GM12878 (cell line): ENCODE measurements around the gene KRTAP10-2. TPM values are rescaled to one million over a fixed set of nuclear protein-coding genes. Genes with fewer than 3 reads are reported as not detected.

Experiments
- ATAC-seq: fragments of 200-7000 bp; cut with Tn5 transposase; 3 replicates; pipeline ENCODE4 v1.9.1; 2020; ENCODE audit warnings: mild to moderate bottlenecking, moderate library complexity
- BruUV-seq: library from RNA; stranded (reverse); fragments of 400-500 nt; replicated peaks from 2 replicates; lab custom pipeline; 2021; lab: Mats Ljungman, UMichigan
- CTCF ChIA-PET: fragments of 300-600 bp; sonication (Branson Sonifier 250); formaldehyde crosslinking; extraction: SDS; loops from one replicate; lab custom pipeline; 2021; ENCODE audit warnings: inconsistent platforms; lab: Yijun Ruan, JAX
- POLR2A ChIA-PET: fragments of 350-600 bp; formaldehyde crosslinking; extraction: SDS; loops from one replicate; lab custom pipeline; 2021; ENCODE audit warnings: inconsistent platforms; lab: Charles Lee
- RAD21 ChIA-PET: fragments of 300-600 bp; sonication (Branson Sonifier 250); formaldehyde crosslinking; loops from one replicate; lab custom pipeline; 2023; ENCODE audit warnings: antibody characterized with exemption; ENCODE audit not compliant: unreplicated experiment; lab: Charles Lee
- SMC1A ChIA-PET: fragments of 300-600 bp; sonication (Branson Sonifier 250); formaldehyde crosslinking; loops from one replicate; lab custom pipeline; 2023; ENCODE audit not compliant: unreplicated experiment, uncharacterized antibody; lab: Charles Lee
- DNase-seq: peaks from one replicate; pipeline ENCODE4 v3.0.0-alpha.2; 2011; ENCODE audit warnings: low read depth, low spot score
- FAIRE-seq: peaks from 3 replicates; lab custom pipeline; 2011; peaks lifted over from hg19 to GRCh38; lab: Jason Lieb, UNC
- H2AFZ ChIP-seq: 2 replicates; pipeline ENCODE4 v1.6.0; 2011; ENCODE audit warnings: low read depth, low read length, control low read depth; ENCODE audit not compliant: control insufficient read depth
- H3K27ac ChIP-seq: 2 replicates; pipeline ENCODE4 v1.5.1; 2011; ENCODE audit warnings: control low read depth; ENCODE audit not compliant: control insufficient read depth, insufficient read depth
- H3K27me3 ChIP-seq, 2 experiments: replicated peaks in 1 of 2; 2 replicates each; pipeline versions ENCODE4 v1.6.0 to v1.6.1; 2011; ENCODE audit warnings: low read length in 1 of 2; ENCODE audit not compliant: control insufficient read depth in 2 of 2, insufficient read depth in 2 of 2
- H3K36me3 ChIP-seq, 2 experiments: 2 replicates each; pipeline ENCODE4 v1.5.1; 2011; ENCODE audit warnings: low read length in 1 of 2; ENCODE audit not compliant: control insufficient read depth in 2 of 2, insufficient read depth in 2 of 2
- H3K4me1 ChIP-seq: 2 replicates; pipeline ENCODE4 v1.6.1; 2011; ENCODE audit warnings: mild to moderate bottlenecking, low read length, moderate library complexity, mixed read lengths; ENCODE audit not compliant: control insufficient read depth, insufficient read depth
- H3K4me2 ChIP-seq: 2 replicates; pipeline ENCODE4 v1.6.0; 2011; ENCODE audit warnings: control low read depth; ENCODE audit not compliant: control insufficient read depth, insufficient read depth
- H3K4me3 ChIP-seq: fragments of 200-600 bp; sonication (generic); 2 replicates; pipeline ENCODE4 v1.5.1; 2016
- H3K79me2 ChIP-seq: 2 replicates; pipeline ENCODE4 v1.6.0; 2011; ENCODE audit warnings: low read length; ENCODE audit not compliant: control insufficient read depth, insufficient read depth
- H3K9ac ChIP-seq: 2 replicates; pipeline ENCODE4 v1.8.0; 2011; ENCODE audit warnings: low read length, control low read depth, mixed read lengths; ENCODE audit not compliant: control insufficient read depth, insufficient read depth
- H3K9me3 ChIP-seq: replicated peaks from 3 replicates; pipeline ENCODE4 v1.5.1; 2011; ENCODE audit warnings: mild to moderate bottlenecking, low read length; ENCODE audit not compliant: control insufficient read depth, insufficient read depth
- H4K20me1 ChIP-seq: 2 replicates; pipeline ENCODE4 v1.6.0; 2011; ENCODE audit not compliant: control insufficient read depth, insufficient read depth
- BRCA1 ChIP-seq: IDR thresholded peaks from 2 replicates; pipeline ENCODE4 v1.6.1; 2011; ENCODE audit warnings: low read depth, low read length, improper control_type of control experiment
- EGR1 ChIP-seq, 2 experiments: IDR thresholded peaks; 1 replicate in 1 of 2; 2 replicates in 1 of 2; pipeline ENCODE4 v1.6.1; 2011 to 2012; ENCODE audit warnings: low read depth in 2 of 2, low read length in 2 of 2, borderline replicate concordance in 1 of 2, mild to moderate bottlenecking in 1 of 2, moderate library complexity in 1 of 2
- ESRRA ChIP-seq: IDR thresholded peaks from 2 replicates; pipeline ENCODE4 v1.6.1; 2012; ENCODE audit warnings: mild to moderate bottlenecking, low read length, improper control_type of control experiment
- GABPA ChIP-seq: IDR thresholded peaks from 2 replicates; pipeline ENCODE4 v1.6.1; 2014; ENCODE audit warnings: antibody characterized with exemption, low read depth, mild to moderate bottlenecking, inconsistent platforms
- HDAC6 ChIP-seq: fragments of 200-600 bp; sonication (generic); IDR thresholded peaks from one replicate; pipeline ENCODE4 v1.8.0; 2017; ENCODE audit warnings: antibody characterized with exemption; ENCODE audit not compliant: unreplicated experiment
- HDGF ChIP-seq: fragments of 450-650 bp; IDR thresholded peaks from 2 replicates; pipeline ENCODE4 v1.6.1; 2016; ENCODE audit warnings: antibody characterized with exemption
- IKZF1 ChIP-seq: fragments of 450-650 bp; conservative IDR thresholded peaks from 2 replicates; pipeline ENCODE4 v1.6.1; 2017; ENCODE audit warnings: antibody characterized with exemption, mild to moderate bottlenecking
- JUND ChIP-seq: IDR thresholded peaks from 2 replicates; pipeline ENCODE4 v1.6.1; 2012; ENCODE audit warnings: low read depth, mild to moderate bottlenecking, low read length, improper control_type of control experiment, moderate library complexity
- MEF2B ChIP-seq: fragments of 450-650 bp; IDR thresholded peaks from 2 replicates; pipeline ENCODE4 v1.6.1; 2018; ENCODE audit warnings: mild to moderate bottlenecking, moderate library complexity; ENCODE audit not compliant: partially characterized antibody, poor library complexity, severe bottlenecking
- NFIC ChIP-seq: IDR thresholded peaks from 2 replicates; pipeline ENCODE4 v1.6.1; 2012; ENCODE audit warnings: low read depth, mild to moderate bottlenecking, inconsistent platforms, low read length, moderate library complexity
- POLR2A ChIP-seq: IDR thresholded peaks from 2 replicates; pipeline ENCODE4 v1.6.1; 2011; ENCODE audit warnings: low read depth, mild to moderate bottlenecking, low read length
- SPI1 ChIP-seq: IDR thresholded peaks from 2 replicates; pipeline ENCODE4 v1.6.1; 2011; ENCODE audit warnings: low read depth, mild to moderate bottlenecking, low read length, moderate library complexity, borderline replicate concordance; ENCODE audit not compliant: insufficient read depth
- ZNF274 ChIP-seq: IDR thresholded peaks from one replicate; pipeline ENCODE4 v1.8.0; 2011; ENCODE audit not compliant: insufficient read length, insufficient read depth
- WGBS: methylation state at CpG from one replicate; pipeline ENCODE4 v1.1.6; 2016; ENCODE audit warnings: low lambda C conversion rate; ENCODE audit not compliant: insufficient replicate concordance, insufficient coverage; ENCODE audit errors: missing lambda C conversion rate; 5-methylcytosine and 5-hydroxymethylcytosine counted together
- in situ Hi-C: fragments of 300-500 bp; cut with MboI; formaldehyde crosslinking; loops from 9 replicates; pipeline ENCODE4 v1.14.3; 2018; ENCODE audit warnings: mixed read lengths
- intact Hi-C: fragments of 100-400 bp; cut with micrococcal nuclease; formaldehyde crosslinking; loops from one replicate; pipeline ENCODE4 v1.14.2; 2022; ENCODE audit not compliant: unreplicated experiment
- polyA plus RNA-seq, 11 experiments: library from polyadenylated mRNA; depleted of rRNA in 4 of 11; unstranded in 6 of 11; stranded (reverse) in 5 of 11; fragments of >200 nt; fragmentation: Nextera tagmentation in 4 of 11; fragmentation: Illumina TruSeq in 1 of 11; extraction: Ambion mirVana in 4 of 11; extraction: Trizol in 1 of 11; gene quantifications; 1 replicate in 1 of 11; 2 replicates in 10 of 11; pipeline versions ENCODE4 v1.2.1 to v1.2.3, GENCODE V29; 2011 to 2016; ENCODE audit warnings: inconsistent platforms in 2 of 11, missing spikeins in 2 of 11, low read depth in 1 of 11
- total RNA-seq, 4 experiments: library from RNA; depleted of rRNA in 3 of 4; stranded (reverse); fragments of >200 nt in 3 of 4; fragmentation: Illumina TruSeq in 1 of 4; extraction: Trizol in 1 of 4; gene quantifications; 2 replicates each; pipeline versions ENCODE4 v1.2.1 to v1.2.3, GENCODE V29; 2013 to 2021
- TF ChIP-seq, protein P1 (sequence below): fragments of 450-650 bp; IDR thresholded peaks from 2 replicates; pipeline ENCODE4 v1.6.1; 2016; ENCODE audit warnings: mild to moderate bottlenecking
- TF ChIP-seq, protein P2 (sequence below): fragments of 450-650 bp; IDR thresholded peaks from 2 replicates; pipeline ENCODE4 v1.6.1; 2018; ENCODE audit warnings: borderline replicate concordance, mild to moderate bottlenecking; ENCODE audit not compliant: partially characterized antibody

KRTAP10-2 gene
- total and polyA plus RNA-seq, 10 of the 15 experiments (the other 5 are each of a cell fraction or from before 2014, with no cell fraction given), result not detected

DNA sequence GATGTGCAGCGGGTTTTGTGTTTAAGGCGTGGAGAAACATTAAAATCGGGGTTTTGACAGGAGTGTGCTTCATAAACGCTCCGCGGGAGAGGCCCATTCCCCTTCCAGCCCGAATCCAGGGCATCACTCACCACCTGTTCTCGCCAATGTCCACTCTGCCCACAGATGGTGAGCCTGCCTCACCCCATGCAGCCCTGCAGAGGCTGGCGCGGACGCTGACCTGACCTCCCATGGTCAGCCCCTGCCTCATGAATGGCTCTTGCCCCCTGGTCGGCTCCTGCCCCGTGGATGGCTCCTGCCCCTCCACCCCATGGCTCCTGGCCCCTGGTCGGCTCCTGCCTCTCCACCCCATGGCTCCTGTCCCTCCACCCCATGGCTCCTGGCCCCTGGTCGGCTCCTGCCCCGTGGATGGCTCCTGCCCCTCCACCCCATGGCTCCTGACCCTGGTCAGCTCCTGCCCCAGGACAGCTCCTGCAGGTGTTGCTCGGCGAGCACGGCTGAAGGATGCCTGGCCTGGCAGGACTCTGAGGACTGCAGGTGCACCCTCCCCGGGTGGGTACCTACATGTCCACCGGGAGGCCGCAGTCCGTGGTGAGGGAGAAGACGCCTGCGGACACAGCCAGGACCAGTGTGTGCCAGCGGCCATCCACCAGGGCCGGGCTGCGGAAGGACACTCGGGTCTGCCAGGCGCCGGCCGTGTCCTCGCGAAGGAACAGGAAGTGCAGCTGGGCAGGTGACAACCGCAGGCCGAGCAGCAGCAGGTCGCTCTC is 18.0 kb downstream of the KRTAP10-2 start:
- H3K79me2 ChIP-seq, result no peaks in the 10 kb centered on the region
- no TSS peak for BruUV-seq
- intact Hi-C loops (no loop called here), in situ Hi-C loops (no loop called here)
- H3K4me3 ChIP-seq, result no peak overlapping the region
- H3K36me3 ChIP-seq, result no peaks in the 10 kb centered on the region
- no peaks in the 10 kb centered on the region for H4K20me1 ChIP-seq
- no peak overlapping the region for H3K9ac ChIP-seq
- H3K27me3 ChIP-seq, result no peaks in the 10 kb centered on the region
- ChIA-PET POLR2A (no interaction called here), CTCF (no interaction called here), SMC1A (no interaction called here), RAD21 (no interaction called here)
- no peak for DNase-seq
- H3K4me2 ChIP-seq, result no peak overlapping the region
- no peak for TF ChIP-seq ZNF274
- TF ChIP-seq ESRRA, result no peak
- TF ChIP-seq IKZF1, result no peak
- TF ChIP-seq BRCA1, result no peak
- no peak for TF ChIP-seq HDAC6
- TF ChIP-seq HDGF, result no peak
- FAIRE-seq, result no peak
- H3K27ac ChIP-seq, result no peak overlapping the region
- H3K4me1 ChIP-seq, result no peaks in the 10 kb centered on the region
- 66% methylated on average over 35 of the region's 37 CpGs for WGBS
- no peaks in the 10 kb centered on the region; the same call in 2 of the 3 replicates for H3K9me3 ChIP-seq
- H2AFZ ChIP-seq, result no peak overlapping the region
- no peak for ATAC-seq

DNA sequence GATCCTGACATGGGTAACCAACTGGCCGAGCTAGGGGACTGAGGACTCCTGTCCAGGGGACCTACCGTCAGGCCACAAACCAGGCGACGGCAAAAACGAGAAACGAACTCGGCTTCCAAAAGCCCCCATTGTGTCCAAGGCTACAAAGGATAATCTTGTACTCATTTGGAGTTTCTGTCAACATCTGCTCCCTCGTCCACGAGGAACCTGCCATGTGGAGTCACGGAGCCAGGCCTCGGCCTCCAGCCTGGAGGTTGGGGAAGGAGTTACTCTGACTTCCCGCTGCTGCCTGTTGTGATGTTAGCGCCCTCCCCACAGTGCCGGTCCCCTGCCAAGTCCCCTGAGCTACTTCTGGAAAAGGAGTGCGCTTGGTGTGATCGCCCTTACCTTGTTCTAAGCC is 18.6 kb downstream of the KRTAP10-2 start:
- POLR2A ChIA-PET, result no interaction called here
- intact Hi-C loops (no loop called here), in situ Hi-C loops (no loop called here)
- Histone ChIP-seq H3K4me2 (no peak overlapping the region), H2AFZ (no peak overlapping the region), H3K27ac (no peak overlapping the region), H3K79me2 (no peaks in the 10 kb centered on the region), H4K20me1 (no peaks in the 10 kb centered on the region), H3K9me3 (no peaks in the 10 kb centered on the region; the same call in 2 of the 3 replicates), H3K4me1 (no peaks in the 10 kb centered on the region), H3K27me3 (no peaks in the 10 kb centered on the region), H3K36me3 (no peaks in the 10 kb centered on the region), H3K9ac (no peak overlapping the region), H3K4me3 (no peak overlapping the region)
- DNase-seq, result no peak
- no peak for ATAC-seq
- no peak for FAIRE-seq
- RAD21 ChIA-PET, result no interaction called here
- SMC1A ChIA-PET, result no interaction called here
- BruUV-seq, result no TSS peak
- WGBS, result 61% methylated on average over 16 of the region's 16 CpGs
- CTCF ChIA-PET, result no interaction called here
- TF ChIP-seq, protein P1, sequence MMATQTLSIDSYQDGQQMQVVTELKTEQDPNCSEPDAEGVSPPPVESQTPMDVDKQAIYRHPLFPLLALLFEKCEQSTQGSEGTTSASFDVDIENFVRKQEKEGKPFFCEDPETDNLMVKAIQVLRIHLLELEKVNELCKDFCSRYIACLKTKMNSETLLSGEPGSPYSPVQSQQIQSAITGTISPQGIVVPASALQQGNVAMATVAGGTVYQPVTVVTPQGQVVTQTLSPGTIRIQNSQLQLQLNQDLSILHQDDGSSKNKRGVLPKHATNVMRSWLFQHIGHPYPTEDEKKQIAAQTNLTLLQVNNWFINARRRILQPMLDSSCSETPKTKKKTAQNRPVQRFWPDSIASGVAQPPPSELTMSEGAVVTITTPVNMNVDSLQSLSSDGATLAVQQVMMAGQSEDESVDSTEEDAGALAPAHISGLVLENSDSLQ, result no peak
- TF ChIP-seq SPI1, result no peak
- TF ChIP-seq POLR2A, result no peak
- TF ChIP-seq, protein P2, sequence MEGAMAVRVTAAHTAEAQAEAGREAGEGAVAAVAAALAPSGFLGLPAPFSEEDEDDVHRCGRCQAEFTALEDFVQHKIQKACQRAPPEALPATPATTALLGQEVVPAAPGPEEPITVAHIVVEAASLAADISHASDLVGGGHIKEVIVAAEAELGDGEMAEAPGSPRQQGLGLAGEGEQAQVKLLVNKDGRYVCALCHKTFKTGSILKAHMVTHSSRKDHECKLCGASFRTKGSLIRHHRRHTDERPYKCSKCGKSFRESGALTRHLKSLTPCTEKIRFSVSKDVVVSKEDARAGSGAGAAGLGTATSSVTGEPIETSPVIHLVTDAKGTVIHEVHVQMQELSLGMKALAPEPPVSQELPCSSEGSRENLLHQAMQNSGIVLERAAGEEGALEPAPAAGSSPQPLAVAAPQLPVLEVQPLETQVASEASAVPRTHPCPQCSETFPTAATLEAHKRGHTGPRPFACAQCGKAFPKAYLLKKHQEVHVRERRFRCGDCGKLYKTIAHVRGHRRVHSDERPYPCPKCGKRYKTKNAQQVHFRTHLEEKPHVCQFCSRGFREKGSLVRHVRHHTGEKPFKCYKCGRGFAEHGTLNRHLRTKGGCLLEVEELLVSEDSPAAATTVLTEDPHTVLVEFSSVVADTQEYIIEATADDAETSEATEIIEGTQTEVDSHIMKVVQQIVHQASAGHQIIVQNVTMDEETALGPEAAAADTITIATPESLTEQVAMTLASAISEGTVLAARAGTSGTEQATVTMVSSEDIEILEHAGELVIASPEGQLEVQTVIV, result no peak
- TF ChIP-seq MEF2B, result no peak
- no peak for TF ChIP-seq EGR1 (IDR thresholded peaks at IDR 0.05; ENCODE audit: borderline replicate concordance in 1 of 2, low read depth in 2 of 2, low read length in 2 of 2)
- TF ChIP-seq JUND, result no peak
- no peak for TF ChIP-seq GABPA
- TF ChIP-seq NFIC, result no peak
